ENCODE results near the gene ALDH3A1. TPM values are rescaled to one million over a fixed set of nuclear protein-coding genes. Genes with fewer than 3 reads are reported as not detected.

Gene ALDH3A1
- total RNA-seq, 6 experiments from 2014 or later = 0.26 to 13.8 (median 1.7) TPM

DNA sequence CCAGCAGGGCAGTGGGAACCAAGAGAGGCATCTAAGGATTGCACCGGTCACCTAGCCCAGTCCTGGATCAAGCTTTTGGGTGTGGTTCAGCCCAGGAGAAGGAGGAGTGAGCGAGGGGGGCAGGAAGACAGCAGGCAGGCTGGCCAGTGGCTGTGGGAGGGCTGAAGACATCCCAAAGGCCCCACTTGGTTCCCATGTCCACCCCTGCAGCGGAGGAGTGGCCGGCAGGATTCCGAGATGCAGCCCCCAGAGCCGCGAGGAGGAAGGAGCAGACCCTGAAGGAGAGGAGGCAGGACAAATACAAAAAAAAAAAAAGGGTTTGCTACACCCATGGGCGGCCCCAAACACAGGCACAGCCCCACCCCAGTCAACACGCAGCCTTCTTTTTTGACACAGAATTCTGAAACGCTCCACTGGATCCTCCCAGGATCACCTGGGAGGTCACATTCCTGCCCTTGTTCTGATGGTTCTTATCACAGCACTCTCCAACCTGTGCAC, 30.6 kb downstream of the ALDH3A1 start:
- intact Hi-C loops (cut with DNase I) = no loop called here
- Histone ChIP-seq H3K27ac (no peak overlapping the region), H3K9me3 (no peaks in the 10 kb centered on the region), H3K4me3 (no peak overlapping the region), H3K36me3 (no peaks in the 10 kb centered on the region), H3K4me1 (peaks cover 0 to 12% (median 4%) of the 10 kb centered on the region in 4 donors), H3K27me3 (no peaks in the 10 kb centered on the region)
- no peak for DNase-seq
- ATAC-seq = no peak
- 100% methylated on average over 1 of the region's 10 CpGs for WGBS (ENCODE audit: insufficient coverage, low coverage, low lambda C conversion rate, missing lambda C conversion rate)
- TF ChIP-seq POLR2A (IDR thresholded peaks at IDR 0.05) = no peak
- TF ChIP-seq, protein P1, sequence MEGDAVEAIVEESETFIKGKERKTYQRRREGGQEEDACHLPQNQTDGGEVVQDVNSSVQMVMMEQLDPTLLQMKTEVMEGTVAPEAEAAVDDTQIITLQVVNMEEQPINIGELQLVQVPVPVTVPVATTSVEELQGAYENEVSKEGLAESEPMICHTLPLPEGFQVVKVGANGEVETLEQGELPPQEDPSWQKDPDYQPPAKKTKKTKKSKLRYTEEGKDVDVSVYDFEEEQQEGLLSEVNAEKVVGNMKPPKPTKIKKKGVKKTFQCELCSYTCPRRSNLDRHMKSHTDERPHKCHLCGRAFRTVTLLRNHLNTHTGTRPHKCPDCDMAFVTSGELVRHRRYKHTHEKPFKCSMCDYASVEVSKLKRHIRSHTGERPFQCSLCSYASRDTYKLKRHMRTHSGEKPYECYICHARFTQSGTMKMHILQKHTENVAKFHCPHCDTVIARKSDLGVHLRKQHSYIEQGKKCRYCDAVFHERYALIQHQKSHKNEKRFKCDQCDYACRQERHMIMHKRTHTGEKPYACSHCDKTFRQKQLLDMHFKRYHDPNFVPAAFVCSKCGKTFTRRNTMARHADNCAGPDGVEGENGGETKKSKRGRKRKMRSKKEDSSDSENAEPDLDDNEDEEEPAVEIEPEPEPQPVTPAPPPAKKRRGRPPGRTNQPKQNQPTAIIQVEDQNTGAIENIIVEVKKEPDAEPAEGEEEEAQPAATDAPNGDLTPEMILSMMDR (IDR thresholded peaks at IDR 0.05) = no peak

DNA sequence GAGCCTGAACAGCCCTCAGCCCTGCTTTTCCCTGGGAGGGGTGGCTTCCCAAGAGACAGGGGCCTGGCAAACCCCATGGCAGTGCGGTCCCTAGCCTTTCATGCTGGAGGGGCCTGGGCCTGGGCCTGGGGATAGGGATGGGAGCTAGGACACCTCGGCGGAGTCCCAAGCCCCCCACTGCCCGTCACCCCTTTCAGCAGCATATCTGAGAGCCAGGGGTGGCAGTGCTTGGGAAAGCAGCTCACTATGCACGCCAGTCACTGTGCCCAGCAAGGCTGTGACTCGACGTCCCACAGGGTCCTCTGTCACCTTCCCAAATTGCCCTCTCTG, 31.1 kb downstream of the ALDH3A1 start:
- Histone ChIP-seq H3K4me3 (no peak overlapping the region), H3K27ac (no peak overlapping the region), H3K27me3 (no peaks in the 10 kb centered on the region), H3K9me3 (no peaks in the 10 kb centered on the region), H3K4me1 (peaks cover 0 to 12% (median 4%) of the 10 kb centered on the region in 4 donors), H3K36me3 (no peaks in the 10 kb centered on the region)
- intact Hi-C loops (cut with DNase I) = no loop called here
- WGBS (ENCODE audit: insufficient coverage, low coverage, low lambda C conversion rate, missing lambda C conversion rate) = 100% methylated on average over 2 of the region's 7 CpGs
- no peak for ATAC-seq
- DNase-seq = no peak
- TF ChIP-seq, protein P1 (IDR thresholded peaks at IDR 0.05) = no peak
- no peak for TF ChIP-seq POLR2A (IDR thresholded peaks at IDR 0.05)

DNA sequence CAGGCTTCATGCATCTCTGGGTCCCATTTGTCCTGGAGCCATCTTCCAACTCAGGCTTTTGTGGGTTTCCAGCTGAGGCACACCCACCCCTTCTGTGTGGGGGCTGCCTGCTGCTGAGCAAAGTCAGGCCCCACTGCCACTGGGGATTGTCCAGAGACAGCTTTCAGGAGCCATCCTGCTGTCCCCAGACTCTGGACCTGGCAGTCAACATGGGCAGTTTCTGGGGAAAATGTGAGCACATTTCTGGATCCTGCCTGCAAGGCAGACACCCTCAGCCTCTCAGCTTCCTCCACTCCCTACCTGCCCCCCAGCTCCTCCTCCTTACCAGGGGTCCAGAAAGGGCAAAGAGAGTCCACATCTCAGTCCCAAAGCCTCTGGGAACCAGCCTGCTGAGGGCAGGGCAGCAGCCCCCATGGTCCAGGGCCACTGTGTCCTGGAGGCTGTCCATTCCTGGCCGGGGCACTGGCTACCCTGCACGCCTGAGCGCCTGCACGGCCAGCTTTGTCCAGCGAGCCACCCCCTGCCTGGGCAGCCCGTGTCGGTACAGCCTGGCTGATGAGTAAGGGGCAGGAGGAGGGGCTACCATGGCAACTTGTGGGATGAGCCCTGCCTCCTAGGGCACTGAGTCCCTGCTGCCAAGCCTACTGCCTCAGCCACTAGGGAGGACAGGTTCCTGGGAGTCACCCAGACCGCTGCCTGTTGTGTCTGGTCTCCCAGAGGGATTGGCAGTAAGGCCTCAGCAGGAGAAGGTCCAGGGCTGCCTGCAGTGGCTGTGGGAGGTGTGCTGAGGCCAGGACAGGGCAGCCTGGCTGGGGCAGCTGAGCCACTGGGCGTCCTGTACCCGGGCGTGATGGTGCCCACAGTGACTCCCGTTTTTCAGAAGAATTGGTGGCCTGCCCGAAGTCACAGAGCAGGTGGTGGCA, 31.7 kb downstream of the ALDH3A1 start, which contains the start of gene SLC47A2:
TSS of gene SLC47A2 (minus strand) at position 477 of the 923 bp plus-strand sequence. CDS start at position 448, 29 bp downstream.
- TF ChIP-seq, protein P1 (IDR thresholded peaks at IDR 0.05) = no peak
- TF ChIP-seq POLR2A (IDR thresholded peaks at IDR 0.05) = no peak
- ATAC-seq = no peak
- no peak within 1 kb of the TSS for H3K4me3 ChIP-seq
- no peak for DNase-seq
- H3K27me3 ChIP-seq = no peaks in the 10 kb centered on the region
- no CpG with 5 or more reads among the region's 13 CpGs for WGBS (ENCODE audit: insufficient coverage, low coverage, low lambda C conversion rate, missing lambda C conversion rate)
- no peaks in the 10 kb centered on the region for H3K36me3 ChIP-seq
- peaks cover 0 to 10% (median 4%) of the 10 kb centered on the region in 4 donors for H3K4me1 ChIP-seq
- H3K9me3 ChIP-seq = no peaks in the 10 kb centered on the region
- no peak within 1 kb of the TSS for H3K27ac ChIP-seq
- intact Hi-C loops (cut with DNase I) = no loop called here

DNA sequence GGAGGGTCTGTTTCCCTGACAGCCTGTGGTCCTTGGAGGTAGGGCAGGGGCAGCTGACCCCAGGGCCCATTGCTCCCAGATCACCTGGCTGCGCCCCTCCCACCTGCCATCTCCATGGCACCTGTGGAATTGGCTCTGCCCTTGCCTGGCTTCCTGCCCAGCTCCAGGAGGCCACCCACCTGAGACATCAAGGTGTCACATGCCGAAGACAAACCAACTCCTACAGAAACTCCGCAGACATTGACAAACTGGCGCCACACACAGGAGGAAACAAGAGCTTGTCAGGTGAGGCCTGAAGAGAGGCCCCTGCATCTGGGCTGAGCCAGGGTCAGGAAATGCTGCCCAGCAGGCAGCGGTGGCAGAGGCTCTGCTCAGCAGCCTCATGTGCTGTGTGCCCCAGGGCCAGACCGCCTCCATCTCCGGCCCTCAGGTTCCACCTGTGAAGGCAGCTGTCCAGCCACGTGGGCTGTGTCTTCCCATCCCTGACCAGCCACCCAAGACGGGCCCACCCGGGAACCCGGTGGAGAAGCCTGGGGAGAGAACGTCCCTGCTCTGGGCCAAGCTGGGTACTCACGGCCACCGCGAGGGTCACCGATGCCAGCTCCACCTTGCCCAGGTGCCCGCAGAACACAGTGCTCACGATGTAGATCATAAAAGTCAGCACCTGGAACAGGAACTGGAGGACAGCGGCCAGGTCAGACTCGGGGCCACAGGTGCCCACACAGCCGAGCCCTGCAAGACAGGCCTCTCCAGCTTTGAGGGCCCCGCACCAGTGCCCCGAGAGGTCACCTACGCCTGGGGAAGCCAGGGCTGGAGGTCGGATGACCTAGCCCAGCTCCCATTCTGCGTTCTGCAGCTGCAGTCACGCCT, 33.3 kb downstream of the ALDH3A1 start:
- Histone ChIP-seq H3K36me3 (no peaks in the 10 kb centered on the region), H3K27me3 (no peaks in the 10 kb centered on the region), H3K4me1 (no peaks in the 10 kb centered on the region), H3K4me3 (no peak overlapping the region), H3K27ac (no peak overlapping the region), H3K9me3 (no peaks in the 10 kb centered on the region)
- intact Hi-C loops (cut with DNase I) = no loop called here
- WGBS (ENCODE audit: insufficient coverage, low coverage, low lambda C conversion rate, missing lambda C conversion rate) = 80% methylated on average over 2 of the region's 27 CpGs
- peak in 1 of 4 donors; percentile 5 for ATAC-seq
- TF ChIP-seq, protein P1 (IDR thresholded peaks at IDR 0.05) = no peak
- TF ChIP-seq POLR2A (IDR thresholded peaks at IDR 0.05) = no peak
- DNase-seq = no peak

Data from right lobe of liver (tissue), 6 donors.